Measurements from ENCODE around the gene HOXA3. TPM values are rescaled to one million over a fixed set of nuclear protein-coding genes. Genes with fewer than 3 reads are reported as not detected.

HOXA3 gene
- total and polyA plus RNA-seq, 2 of the 8 experiments (the other 6 are each of a cell fraction or from before 2014, with no cell fraction given), result not detected

DNA sequence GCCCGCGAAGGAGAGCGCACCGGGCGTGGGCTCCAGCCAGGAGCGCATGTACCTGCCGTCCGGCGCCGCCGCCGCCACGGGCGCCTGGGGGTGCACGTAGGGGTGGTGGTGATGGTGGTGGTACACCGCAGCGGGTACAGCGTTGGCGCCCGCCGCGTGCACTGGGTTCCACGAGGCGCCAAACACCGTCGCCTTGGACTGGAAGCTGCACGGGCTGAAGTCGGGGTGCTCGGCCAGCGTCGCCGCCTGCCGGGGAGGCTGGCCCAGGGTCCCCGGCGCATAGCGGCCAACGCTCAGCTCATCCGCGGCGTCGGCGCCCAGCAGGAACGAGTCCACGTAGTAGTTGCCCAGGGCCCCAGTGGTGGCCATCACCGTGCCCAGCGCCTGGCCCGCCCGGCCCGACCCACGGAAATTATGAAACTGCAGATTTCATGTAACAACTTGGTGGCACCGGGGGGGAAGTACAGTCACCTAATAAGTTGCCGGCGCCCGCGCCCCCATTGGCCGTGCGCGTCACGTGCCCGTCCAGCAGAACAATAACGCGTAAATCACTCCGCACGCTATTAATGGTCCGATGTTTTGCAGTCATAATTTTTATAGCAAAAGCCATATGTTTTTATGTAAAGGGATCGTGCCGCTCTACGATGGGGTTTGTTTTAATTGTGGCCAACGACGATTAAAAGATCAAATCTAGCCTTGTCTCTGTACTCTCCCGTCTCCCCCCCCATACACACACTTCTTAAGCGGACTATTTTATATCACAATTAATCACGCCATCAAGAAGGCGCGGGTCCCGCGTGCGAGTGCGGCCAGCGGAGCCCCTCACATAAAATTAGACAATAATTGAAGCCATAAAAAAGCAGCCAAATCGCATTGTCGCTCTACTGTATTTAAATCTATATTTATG is 13.0 kb upstream of the HOXA3 start, which contains the start of gene HOXA9:
HOXA9 (minus strand) TSS at position 449 of the 907 bp plus-strand sequence; CDS start at position 369, 80 bp downstream.
- no peak within 1 kb of the TSS for H2BK5ac ChIP-seq (ENCODE audit: low read depth, low read length)
- H2BK15ac ChIP-seq (ENCODE audit: low read length), result no peak within 1 kb of the TSS
- FAIRE-seq (no peak), DNase-seq (ENCODE audit: low read depth in 1 of 2, low spot score in 2 of 2) (no peak)
- no peaks in the 10 kb centered on the region for H3K23me2 ChIP-seq (ENCODE audit: low read depth, low read length)
- H4K91ac ChIP-seq (replicated peaks; ENCODE audit: insufficient read length, low read length), result no peak within 1 kb of the TSS
- ChIA-PET CTCF (ENCODE audit: partially characterized antibody) (interaction anchor here (0.9 to 5.2 kb wide), 8 partner anchors 8 to 34 kb away, joined by 3 to 29 read pairs (median 6); partner anchors contain the start of genes HOXA3, HOXA4 and HOXA5), POLR2A (ENCODE audit: partially characterized antibody) (interaction anchor here (1.5 kb wide), 1 partner anchor 8 kb away, joined by 4 read pairs; the partner anchor contains the start of gene HOXA7)
- H3K36me3 ChIP-seq (ENCODE audit: control insufficient read depth in 2 of 4, insufficient read depth in 4 of 4, low read length in 3 of 4), result peaks cover 0 to 15% (median 0%) of the 10 kb centered on the region in 4 experiments; a peak in 1 of 8 replicates
- H3K4ac ChIP-seq (replicated peaks; ENCODE audit: insufficient read length, low read depth, low read length), result no peak within 1 kb of the TSS
- H2BK12ac ChIP-seq (ENCODE audit: low read depth, low read length), result peak within 1 kb of the TSS; percentile 27; the same call in 1 of the 2 replicates
- no peak within 1 kb of the TSS for H2BK120ac ChIP-seq (replicated peaks; ENCODE audit: low read depth, low read length)
- H4K8ac ChIP-seq (ENCODE audit: extremely low read depth, insufficient read depth, low read length), result no peak within 1 kb of the TSS
- H3K79me2 ChIP-seq (ENCODE audit: control insufficient read depth in 1 of 2, insufficient read depth in 2 of 2, low read length in 2 of 2), result no peaks in the 10 kb centered on the region
- no peak within 1 kb of the TSS for H3K18ac ChIP-seq (ENCODE audit: extremely low read depth, low read length)
- H2BK20ac ChIP-seq (ENCODE audit: low read length), result no peak within 1 kb of the TSS
- H2AFZ ChIP-seq (ENCODE audit: low read length), result no peak within 1 kb of the TSS
- H3K56ac ChIP-seq (replicated peaks; ENCODE audit: insufficient read length, low read depth, low read length), result no peak within 1 kb of the TSS
- peaks cover 0 to 6% of the 10 kb centered on the region in 2 experiments; a peak in 1 of 4 replicates for H3K9me3 ChIP-seq (ENCODE audit: insufficient read depth in 2 of 2, low read depth in 1 of 2, low read length in 1 of 2)
- H3K9ac ChIP-seq (replicated peaks in 1 of 4; ENCODE audit: extremely low read depth in 1 of 4, low read depth in 3 of 4, low read length in 3 of 4), result no peak within 1 kb of the TSS
- peaks cover 98 to 100% (median 99%) of the 10 kb centered on the region in 4 experiments for H3K27me3 ChIP-seq (replicated peaks in 1 of 4; ENCODE audit: control insufficient read depth in 3 of 4, extremely low read depth in 1 of 4, insufficient read depth in 3 of 4, low read length in 3 of 4)
- no peak within 1 kb of the TSS for H2AK5ac ChIP-seq (ENCODE audit: low read depth, low read length)
- H3K4me3 ChIP-seq (ENCODE audit: extremely low read depth in 1 of 4, insufficient read depth in 2 of 4, low read depth in 3 of 4, low read length in 4 of 4), result peak within 1 kb of the TSS in 1 of 4 experiments; percentile 25; a peak in 2 of 8 replicates
- H4K5ac ChIP-seq (ENCODE audit: insufficient read length, low read depth, low read length), result no peak within 1 kb of the TSS
- no peak within 1 kb of the TSS for H3K23ac ChIP-seq (ENCODE audit: insufficient read length)
- no peaks in the 10 kb centered on the region; a peak in 4 of 7 replicates for H3K4me1 ChIP-seq (replicated peaks in 1 of 4; ENCODE audit: control insufficient read depth in 3 of 4, insufficient read depth in 4 of 4, low read length in 3 of 4)
- no peak within 1 kb of the TSS for H3K14ac ChIP-seq (ENCODE audit: insufficient read length)
- 25% methylated on average over 68 of the region's 82 CpGs; no CpG with 5 or more reads in 1 of the 2 experiments for WGBS, 2 experiments (ENCODE audit: extremely low coverage in 1 of 2, insufficient coverage in 1 of 2, insufficient read length in 1 of 2, insufficient replicate concordance in 2 of 2, low coverage in 1 of 2, low lambda C conversion rate in 2 of 2, missing lambda C conversion rate in 1 of 2)
- H3K79me1 ChIP-seq (ENCODE audit: low read depth, low read length), result no peaks in the 10 kb centered on the region
- H4K20me1 ChIP-seq (replicated peaks in 1 of 2; ENCODE audit: control insufficient read depth in 1 of 2, insufficient read depth in 2 of 2, low read length in 2 of 2), result peaks cover 17 to 32% of the 10 kb centered on the region in 2 experiments
- H3K4me2 ChIP-seq (ENCODE audit: insufficient read depth in 1 of 2, low read depth in 2 of 2, low read length in 2 of 2), result peak within 1 kb of the TSS; percentile 8 to 47; a peak in 3 of 4 replicates
- no peak within 1 kb of the TSS for H3K27ac ChIP-seq (ENCODE audit: low read depth, low read length)
- TF ChIP-seq, protein P1, sequence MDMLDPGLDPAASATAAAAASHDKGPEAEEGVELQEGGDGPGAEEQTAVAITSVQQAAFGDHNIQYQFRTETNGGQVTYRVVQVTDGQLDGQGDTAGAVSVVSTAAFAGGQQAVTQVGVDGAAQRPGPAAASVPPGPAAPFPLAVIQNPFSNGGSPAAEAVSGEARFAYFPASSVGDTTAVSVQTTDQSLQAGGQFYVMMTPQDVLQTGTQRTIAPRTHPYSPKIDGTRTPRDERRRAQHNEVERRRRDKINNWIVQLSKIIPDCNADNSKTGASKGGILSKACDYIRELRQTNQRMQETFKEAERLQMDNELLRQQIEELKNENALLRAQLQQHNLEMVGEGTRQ (IDR thresholded peaks at IDR 0.05; ENCODE audit: low read length), result peak; percentile 80
- TF ChIP-seq RFX5 (IDR thresholded peaks at IDR 0.05; ENCODE audit: borderline replicate concordance, low read depth, low read length) (no peak), KDM1A (IDR thresholded peaks at IDR 0.05; ENCODE audit: borderline replicate concordance, low read length) (no peak)
